DMS114 treated with DMSO at 0.1 percent for 48 hours (cell line): ENCODE measurements around the gene HTR3A.

Source experiments
- DNase-seq: peaks from one replicate; lab custom pipeline; 2025; ENCODE audit not compliant: unreplicated experiment; lab: John Stamatoyannopoulos, UW

The HTR3A gene

DNA sequence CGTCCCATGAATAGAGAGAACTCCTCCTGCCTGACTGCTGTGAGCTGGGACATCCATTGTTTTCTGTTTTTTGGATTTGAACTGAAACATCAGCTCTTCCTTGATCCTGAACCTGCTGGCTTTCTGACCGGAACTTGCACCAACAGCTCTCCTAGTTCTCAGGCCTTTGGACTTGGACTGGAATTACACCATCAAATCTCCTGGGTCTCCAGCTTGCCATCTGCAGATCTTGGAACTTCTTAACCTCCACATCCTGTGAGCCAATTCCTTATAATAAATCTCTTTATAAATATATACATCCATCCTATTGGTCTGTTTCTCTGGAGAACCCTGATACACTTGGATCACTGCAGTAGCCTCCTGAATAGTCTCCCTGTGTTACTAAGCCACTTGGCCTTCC is 42.1 kb downstream of the HTR3A start:
- no peak for DNase-seq

DNA sequence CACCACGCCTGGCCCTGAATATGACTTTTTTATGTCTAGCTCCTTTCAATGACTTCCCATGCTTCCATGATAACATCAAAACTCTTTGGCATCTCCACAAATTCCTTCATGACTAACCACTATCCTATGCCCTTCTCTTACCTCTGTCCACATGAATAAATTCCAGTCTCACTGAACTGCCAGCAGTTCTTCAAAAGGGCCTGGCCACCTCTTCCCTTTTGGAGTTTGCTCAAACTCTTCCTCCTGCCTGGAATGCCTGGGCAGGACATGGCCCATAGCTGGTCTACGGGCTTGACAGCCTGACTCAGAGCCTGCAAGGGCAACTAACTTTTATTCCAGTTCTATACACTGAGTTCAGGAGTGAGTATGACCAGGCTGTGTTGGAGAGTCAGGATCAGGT is 42.8 kb downstream of the HTR3A start:
- DNase-seq = no peak

DNA sequence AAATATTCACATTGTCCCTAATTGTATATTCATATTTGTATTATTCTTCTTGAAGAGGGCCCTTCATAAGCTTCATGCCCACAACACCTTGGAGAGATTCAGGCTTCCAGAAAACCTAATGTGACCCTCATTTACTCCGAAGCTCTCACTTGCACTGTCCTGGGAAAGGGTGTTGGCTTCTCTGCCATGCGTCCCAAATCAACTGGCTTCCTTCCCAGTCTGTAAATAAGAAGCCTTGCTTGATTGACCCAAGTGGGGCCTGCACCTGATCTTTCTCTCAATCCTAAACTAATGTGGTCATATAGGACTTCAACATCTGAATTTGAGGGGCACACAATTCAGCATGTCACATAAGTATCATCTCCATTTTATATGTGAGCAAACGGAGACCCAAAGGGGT is 44.1 kb downstream of the HTR3A start:
- DNase-seq = no peak

DNA sequence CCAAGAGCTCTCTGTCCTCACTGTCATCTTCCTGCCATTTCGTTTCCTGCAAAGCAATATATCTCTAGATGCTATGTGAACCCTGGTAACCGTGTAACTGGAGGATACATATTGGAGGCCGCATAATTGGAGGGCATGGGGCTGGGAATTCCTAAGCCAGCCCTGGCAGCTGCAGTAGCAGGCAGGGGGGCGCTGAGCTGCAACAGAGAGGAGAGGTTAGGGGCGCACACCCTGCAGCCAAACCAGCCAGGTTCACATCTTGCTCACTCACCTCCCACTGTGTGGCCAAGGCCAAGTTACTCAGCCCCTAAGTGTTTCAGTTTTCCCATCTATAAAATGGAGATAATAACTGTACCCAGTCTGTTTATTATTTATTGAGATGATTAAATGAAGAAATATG is 44.7 kb downstream of the HTR3A start:
- no peak for DNase-seq

DNA sequence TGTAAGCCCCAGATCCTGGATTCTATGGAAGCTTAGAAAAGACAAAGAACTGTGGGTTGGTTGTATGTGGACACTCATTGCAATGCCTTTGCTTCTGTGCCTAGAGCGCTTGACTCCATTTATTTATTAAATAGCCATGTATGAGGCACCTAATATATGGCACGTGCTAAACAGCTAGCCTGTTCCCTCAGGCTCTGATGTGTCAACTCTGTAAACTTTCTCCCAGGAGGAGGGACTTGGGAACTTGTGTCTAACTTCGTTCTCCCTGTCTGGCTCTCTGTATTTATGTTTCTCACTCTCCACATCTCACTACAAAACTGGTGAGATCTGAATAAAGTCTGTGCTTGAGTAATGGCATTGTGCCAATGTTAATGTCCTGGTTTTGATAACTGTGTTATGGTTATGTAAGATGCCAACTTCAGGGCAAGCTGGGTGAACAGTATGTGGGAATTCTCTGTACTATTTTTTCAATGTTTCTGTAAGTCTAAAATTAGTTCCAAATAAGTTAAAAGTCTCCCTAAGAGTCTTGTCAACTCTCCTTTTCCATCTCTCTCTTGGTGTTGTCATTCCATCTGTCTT is 50.5 kb downstream of the HTR3A start:
- no peak for DNase-seq

DNA sequence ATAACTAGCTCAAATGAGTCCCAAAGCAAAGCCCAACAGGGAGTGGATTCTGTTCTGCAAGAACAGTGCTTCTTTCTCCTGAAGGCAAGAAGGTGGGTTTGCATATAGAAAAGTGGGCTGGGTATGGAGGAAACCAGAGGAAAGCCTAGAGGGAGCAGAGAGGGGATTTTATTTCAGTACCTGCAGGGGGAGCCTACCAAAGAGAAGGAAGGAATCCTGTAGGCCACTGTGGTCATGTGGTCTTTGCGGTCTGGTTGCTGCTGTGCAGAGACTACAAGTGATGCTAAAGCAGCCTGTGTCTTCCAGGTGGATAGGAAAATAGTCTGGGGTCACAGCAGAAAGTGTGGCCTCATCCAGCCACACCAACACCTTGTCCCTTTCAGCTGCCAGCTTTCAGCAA is 51.4 kb downstream of the HTR3A start:
- no peak for DNase-seq

DNA sequence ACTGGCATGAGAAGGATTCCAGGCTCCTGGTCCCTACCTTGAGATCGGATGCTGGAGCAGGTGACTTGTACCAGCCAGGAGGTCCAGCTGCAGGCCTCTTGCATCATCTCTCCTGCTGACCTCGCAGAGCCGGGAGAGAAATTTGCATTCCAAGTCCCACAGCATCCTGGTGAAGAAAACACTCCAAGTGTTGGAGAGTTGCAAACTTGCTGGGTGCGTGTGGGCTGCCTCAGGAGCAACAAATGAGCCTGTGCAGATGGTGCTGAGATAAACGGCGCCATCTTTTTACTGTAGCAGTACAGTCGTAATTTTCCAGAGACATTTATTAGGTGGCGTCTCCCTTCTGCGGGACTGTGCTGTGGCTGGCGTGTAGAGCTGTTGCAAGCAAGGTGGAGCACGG is 52.5 kb downstream of the HTR3A start:
- no peak for DNase-seq

DNA sequence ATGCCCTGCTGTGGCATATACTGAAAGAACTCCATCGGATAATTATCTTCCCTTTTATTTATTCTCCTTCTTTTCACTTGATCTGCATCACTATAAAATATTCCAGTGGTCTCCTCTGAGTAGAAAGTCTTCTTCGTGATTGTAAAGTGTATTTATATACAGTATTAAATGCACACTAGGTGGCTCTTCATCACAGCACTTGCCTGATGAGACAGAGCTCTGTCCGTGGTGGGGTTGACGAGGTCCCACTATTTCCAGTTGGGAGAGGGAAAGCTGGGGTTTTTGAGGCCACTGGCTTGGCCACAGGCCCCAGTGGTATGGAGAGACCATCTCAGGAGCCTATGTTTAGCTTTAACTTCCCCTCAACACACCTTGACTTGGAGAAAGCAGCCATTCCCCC is 53.0 kb downstream of the HTR3A start:
- DNase-seq = no peak

DNA sequence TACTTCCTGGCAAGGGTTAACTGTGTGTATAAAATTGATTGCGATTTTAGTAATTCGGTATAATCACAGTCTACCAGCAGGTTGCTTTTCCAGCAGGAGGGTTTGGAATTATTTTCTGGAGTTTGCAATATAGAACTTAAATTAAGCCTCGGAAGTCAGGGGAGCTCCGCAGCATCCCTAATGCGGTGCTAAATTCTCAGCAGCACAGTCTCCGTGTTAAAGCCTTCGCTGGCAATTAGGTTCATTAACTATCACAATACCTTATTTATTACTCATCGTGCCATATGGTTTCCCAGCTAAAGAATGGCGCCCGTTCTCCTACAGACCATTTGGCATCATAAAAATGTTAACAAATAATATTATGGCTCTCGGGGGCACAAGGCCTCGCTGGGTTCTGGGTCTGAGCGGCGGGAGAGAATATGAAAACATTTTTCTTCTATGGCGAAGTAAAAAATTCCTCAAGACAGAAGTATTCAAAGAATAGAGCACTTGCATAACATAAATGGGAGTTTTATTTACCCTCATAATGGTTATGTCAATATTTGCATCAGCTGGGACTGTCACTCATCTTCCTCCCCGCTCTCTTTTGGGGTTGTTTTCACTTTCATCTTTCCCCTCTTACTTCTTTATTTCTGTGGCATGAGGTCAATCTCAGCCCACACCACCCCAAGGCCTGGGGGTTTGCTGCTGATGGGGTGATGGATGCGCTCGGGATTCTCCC is 56.5 kb downstream of the HTR3A start:
- no peak for DNase-seq

DNA sequence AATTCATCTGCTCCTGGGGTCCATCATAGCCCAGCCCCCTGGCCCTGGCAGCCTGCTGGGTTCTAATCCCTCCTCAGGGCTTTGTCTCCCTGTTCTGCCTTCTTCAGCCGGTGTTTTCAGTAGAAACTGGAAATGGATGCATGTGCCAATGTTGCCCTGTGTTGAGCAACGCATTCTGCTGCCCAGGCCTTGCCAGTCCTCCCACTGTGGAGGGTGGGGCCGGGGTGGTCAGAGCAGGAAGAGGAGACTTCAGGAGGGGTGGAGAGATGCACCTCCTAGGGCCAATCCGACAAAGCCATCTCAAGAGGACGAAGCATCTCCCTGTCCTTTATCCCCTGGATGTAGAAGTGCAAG is 57.0 kb downstream of the HTR3A start:
- DNase-seq = no peak

DNA sequence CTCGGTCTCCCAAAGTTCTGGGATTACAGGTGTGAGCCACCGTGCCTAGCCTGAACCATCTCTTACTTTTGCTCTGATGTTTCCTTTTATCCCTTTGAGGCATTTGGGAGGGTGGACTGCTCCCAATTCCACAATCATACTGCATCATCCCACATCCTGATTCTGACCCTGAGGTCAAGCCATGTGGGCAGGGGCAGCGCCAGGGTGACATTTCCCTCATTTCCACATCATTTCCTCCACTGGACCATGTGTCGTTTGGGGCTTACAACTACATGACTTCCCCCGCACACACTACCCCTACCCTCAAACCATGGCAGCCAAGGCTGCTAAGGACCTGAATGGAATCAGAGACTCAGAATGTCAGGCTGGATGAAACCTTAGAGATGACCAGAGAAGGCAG is 58.2 kb downstream of the HTR3A start:
- no peak for DNase-seq

DNA sequence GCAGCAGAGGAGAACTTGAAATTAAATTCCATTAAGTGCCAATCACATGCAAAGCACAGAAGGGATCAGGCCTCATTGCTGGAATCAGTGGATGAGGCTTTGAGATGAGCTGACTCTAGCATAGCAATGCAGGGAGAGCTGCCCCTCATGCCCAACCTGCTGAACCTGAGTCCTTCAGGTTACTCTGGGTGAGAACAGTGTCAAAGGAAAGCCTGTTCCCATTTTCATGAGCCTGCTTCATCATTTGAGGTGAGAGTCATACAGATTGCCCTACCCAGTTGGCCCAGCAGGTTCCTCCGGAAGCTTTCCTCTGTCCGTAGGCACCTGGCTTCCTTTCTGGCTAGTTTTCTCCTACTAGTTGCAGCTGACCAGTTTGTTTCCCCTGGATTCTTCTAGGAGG is 58.7 kb downstream of the HTR3A start:
- DNase-seq = no peak

DNA sequence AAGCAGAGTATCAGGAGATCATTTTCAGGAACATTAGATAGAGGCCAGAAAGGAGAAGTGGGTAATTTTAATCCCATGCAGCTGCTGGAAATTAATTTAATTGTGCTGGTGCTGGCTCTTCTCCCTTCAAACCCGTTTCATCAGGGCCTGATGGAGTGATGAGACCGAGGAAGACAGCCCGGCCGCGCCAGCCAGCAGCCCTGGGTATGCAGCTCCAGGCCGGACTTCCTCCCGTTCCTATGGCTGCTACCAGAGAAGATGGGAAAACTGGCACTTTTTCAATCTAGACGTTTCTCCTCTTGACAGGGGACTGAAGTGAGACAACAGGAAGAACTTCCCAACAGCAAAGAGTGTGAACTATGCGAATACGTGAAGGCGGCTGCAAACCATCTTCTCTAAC is 60.0 kb downstream of the HTR3A start:
- no peak for DNase-seq

DNA sequence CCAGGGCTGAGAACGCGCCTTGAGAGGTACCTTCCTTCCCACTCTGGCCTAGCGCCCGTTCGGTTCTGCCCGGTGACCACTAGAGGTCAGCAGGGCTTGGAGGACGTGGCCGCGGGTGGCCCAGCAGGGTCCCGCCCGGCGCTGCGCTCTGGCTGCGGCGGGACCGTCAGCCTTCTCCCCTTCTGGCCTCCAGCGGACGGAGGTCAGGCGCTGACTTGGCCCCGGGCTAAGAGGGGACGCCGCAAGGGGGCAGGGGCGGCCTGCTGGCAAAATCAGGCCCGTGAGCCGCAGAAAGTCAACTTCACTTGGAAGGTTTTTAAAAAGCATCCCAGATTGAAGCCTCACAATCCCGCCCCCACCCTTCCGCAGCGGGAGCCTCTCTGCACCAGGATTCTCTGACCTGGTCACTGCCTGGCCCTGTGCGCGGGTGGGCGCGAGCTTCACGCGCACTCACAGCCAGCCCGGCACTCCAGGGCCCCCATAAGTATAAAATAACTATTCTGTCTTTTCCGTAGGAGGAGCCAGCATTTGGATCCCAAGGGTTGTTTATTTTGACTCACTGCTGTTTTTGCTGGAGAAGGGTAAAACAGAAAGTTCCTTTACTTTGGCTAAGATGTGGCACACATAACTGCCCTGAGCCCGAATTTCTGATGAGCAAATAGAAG is 61.4 kb downstream of the HTR3A start:
- peak; percentile 22 for DNase-seq

DNA sequence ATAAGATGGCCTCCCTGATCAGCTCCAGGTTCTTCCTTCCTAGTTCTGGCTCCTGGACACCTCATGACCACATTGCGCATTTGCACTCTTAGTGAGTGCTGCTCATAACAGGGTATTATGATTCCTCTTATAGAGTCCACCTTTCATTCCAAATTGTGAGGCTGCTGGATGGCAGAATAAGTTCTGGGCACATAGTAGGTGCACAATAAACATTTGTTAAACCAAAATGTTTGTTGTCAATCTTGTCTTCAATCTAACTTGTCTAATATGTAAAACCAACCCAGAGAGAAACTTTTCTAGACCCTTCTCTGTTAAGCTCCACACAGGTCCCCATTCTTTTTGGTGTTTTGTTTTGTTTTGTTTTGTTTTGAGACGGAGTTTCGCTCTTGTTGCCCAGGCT is 62.0 kb downstream of the HTR3A start:
- no peak for DNase-seq

DNA sequence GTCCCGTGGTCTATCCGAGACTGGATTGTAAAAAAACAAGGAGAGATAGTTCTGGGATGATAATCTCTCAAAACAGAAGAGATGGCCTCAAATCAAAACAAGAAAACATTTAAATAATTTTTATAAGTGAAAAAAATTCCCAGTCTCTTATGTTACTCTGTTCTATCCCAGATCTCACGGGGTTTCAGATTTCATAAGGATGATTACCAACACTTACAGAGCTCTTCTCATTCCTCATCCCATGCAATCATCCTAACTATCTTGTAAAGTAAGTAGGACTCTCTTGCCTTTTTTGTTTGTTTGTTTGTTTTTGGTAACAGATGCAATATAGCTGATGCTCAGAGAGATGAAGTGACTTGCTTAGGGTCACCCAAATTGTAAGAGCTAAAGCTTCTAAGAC is 64.6 kb downstream of the HTR3A start:
- DNase-seq = no peak
